NCI-H1048 (cell line): Measurements from ENCODE around the gene RAB11FIP4.

Experiments
- DNase-seq: peaks from one replicate; lab custom pipeline; 2025; lab: John Stamatoyannopoulos, UW

The RAB11FIP4 gene

DNA sequence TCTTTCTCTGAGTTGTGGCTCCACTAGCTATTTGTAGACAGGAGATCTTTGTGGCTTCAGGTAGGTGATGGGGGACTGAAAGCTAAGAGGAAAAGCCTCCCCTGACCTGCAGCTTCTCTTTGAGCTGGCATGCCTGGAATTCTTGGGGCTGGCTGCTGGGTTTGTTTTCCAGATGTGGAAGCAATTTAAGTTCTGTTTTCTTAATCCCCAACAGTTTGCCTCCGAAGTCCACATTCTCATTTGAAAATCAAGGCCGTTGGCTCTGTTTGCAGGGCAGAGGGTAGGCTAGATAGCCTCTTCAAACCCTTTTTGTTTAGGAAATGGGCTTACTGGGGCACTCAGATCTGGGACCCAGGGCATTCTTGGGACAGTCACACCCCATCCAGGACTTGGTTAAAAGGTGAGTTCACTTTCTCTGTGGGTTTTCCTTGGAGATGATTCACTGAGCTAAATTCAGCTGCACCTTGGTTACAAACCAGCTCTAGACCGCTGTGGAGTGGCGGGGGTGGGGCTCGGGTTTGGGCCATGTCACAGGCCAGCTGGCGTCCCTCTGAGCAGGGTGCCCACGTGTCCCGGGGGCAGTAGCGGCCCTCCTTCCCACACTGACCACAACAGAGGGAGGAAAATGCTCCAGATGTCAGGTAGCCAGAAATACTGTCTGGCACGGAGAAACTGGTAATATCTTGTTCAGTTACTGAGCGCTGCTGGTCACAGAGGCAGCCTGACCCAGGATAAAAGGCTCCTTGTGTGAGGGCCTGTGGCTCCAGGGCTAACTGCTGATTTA, 108.5 kb downstream of the RAB11FIP4 start:
- no peak for DNase-seq

DNA sequence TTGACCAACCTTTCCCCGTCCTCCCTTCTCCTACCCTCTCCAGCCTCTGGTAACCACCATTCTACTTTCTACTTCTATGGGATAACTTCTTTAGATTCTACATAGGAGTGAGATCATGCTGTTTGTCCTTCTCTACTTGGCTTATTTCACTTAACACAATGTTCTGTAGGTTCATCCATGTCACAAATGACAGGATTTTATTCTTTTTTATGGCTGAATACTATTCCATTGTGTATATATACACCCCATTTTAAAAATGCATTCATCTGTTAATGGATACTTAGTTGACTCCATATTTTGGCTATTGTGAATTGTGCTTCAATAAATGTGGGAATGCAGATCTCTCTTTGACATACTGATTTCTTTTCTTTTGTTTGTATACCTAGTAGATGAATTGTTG, 115.0 kb downstream of the RAB11FIP4 start:
- DNase-seq: no peak

GRCh38 chr17:31508288-31509094, 117.0 kb downstream of the RAB11FIP4 start:
- DNase-seq: no peak

DNA sequence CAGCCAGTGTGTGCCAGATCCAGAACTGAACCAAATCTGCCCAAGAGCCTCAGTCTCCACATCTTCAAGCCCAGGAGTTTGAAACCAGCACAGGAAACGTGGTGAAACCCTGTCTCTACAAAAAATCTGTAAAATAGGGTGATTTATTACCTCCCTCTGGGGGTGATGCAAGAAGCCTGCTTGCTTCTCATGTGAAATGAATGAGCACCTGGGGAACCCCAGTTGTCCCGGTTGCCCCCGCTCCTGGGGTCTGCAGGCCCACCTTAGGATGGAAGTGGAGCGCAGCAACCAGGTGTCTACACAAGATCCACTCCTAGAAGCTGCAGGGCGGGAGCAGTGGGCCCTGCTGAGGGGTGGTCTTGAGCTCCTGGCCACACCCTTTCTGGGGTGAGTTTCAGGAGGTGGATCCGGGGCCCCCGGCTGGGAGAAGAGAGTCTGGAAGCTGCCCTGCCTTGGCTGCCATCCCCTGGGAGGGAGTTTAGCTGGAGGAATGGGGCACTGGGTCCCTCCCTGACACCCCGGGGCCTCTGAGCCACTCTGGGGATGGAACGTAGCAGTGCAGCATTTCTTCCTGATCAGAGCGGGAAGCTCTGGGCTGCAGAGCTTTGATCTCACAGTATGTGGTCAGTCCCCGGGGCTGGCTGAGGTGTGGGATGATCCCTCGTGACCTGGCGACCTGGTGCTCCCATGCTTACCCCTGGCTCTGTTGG, 117.8 kb downstream of the RAB11FIP4 start:
- no peak for DNase-seq

DNA sequence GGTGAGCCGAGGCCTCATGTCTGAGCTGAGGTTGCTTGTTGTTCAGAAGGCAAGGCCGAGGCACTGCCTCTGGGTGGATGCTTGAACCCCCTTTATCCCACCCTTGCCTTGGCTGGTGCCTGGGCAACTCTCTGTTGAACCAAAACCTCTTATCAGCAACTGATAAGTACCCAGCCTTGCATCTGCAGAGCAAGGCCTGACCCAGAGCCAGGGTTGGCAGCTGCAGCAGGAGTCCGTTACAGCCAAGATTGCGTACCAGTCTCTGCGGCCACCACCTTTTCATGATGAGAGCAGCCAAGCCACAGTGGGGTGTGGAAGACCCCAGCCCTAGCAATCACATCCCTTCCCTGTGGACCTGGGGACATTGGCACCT, 118.3 kb downstream of the RAB11FIP4 start:
- no peak for DNase-seq

- no peak for DNase-seq
These were observed 119.1 kb downstream of the RAB11FIP4 start for GRCh38 chr17:31510308-31511194.

DNA sequence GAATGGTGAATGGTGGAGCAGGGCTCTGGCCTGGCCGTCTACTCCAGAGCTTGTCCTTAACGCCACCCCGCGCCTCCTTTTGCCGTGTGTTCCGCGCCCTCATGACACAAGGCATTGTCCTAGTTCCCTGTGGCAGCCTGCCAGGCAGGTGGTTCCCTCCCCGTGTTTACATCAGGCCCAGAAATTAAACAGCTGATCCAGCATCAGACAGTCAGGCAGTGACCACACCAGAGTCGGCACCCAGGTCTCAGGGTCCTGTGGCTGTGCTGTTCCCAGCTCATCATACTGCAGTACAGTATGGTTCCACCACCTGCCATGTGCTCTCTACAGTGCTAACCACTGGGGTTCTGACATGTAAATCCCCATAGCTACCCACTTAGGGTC, 119.7 kb downstream of the RAB11FIP4 start:
- no peak for DNase-seq

DNA sequence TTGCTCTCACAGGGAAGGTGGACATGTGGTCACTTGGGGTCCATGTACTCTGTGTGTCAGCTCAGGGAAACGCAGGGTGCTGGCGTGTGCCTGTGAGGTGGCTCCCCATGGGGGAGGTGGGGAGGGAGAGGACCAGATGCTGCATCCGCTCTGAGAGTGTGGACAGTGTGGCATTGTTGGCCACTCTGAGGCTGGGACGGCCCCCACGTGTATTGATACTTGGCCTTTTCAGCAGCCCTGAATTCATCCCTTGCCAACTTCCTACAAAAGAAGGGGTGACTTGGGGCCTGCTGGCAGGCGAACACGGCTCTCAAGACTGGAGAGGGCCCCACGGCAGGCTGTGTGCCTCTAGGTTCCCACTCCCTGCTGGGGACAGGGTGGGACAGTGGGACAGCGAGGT, 120.1 kb downstream of the RAB11FIP4 start:
- DNase-seq: no peak

GRCh38 chr17:31512104-31512740, 120.7 kb downstream of the RAB11FIP4 start:
- DNase-seq: no peak

- no peak for DNase-seq
These were observed 121.3 kb downstream of the RAB11FIP4 start for GRCh38 chr17:31512796-31513195.

GRCh38 chr17:31513731-31514427, 122.4 kb downstream of the RAB11FIP4 start:
- DNase-seq: no peak

DNA sequence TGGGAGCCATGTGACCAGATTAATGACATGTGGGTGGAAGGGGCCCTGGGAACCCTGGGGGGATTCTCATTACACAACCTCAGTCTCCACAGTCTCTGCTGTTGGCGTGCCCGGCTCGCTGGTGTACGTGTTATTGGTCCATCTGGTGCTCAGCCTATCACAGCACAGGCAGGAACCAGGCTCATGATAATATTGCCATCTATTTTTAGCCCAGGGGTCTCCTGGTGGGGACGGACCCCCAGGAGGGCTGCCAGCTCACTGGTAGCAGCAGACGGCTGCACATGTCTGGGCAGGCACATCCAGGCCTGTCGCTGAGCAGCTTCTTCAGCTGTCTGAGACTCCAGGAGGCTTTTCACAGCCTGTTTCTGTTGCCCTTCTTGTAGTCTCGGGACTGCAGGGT, 123.8 kb downstream of the RAB11FIP4 start:
- DNase-seq: no peak

DNA sequence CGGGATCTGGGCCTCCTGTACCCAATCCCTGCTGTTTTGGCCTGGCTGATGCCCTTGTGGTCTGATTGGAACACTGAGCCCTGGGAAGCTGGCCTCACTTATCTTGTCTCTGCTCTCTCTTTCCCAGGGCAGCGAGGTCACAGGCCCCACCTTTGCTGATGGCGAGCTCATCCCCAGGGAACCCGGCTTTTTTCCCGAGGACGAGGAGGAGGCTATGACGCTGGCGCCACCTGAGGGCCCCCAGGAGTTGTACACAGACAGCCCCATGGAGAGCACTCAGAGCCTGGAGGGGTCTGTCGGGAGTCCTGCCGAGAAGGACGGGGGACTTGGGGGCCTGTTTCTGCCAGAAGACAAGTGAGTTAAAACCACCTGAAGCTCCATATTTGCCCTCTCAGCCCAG, 126.0 kb downstream of the RAB11FIP4 start:
- no peak for DNase-seq

DNA sequence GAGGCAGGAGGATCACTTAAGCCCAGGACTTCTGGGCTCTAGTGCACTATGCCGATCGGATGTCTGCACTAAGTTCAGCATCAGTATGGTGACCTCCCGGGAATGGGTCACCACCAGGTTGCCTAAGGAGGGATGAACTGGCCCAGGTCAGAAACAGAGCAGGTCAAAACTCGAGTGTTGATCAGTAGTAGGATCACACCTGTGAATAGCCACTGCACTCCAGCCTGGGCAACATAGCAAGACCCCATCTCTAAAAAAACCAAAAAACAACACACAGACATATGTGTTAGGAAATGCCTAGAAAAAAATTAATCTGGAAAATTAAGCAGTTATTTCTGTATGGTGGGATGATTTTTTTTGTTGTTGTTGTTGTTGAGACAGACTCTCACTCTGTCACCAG, 127.0 kb downstream of the RAB11FIP4 start:
- DNase-seq: no peak

DNA sequence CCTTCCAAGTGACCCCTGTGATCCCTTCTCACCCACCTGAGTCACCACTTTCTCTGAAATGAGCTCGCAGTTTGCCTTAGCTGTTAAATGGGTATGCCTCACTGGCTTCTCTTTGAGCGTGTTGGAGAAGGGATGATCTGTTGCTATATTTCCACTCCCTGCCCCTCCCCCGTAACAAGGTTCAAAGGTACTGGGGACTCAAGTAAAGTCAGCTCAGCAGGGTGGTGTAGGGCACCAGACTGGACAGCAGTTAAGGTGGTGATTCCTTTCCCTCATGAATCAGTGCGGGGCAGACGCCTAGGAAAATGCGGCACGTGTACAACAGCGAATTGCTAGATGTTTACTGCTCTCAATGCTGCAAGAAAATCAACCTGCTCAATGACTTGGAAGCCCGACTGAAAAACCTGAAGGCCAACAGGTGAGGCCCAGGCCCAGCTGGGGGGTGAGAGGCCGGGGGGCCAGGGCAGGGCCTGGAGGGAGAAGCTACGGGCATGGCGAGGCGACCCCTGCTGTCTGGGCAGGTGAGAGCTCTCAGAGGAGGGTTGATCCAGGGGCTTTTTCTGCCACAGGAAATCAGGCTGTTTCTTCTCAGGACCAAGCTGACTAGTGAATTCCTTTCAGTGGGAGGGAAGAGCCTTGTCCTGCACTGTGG, 130.3 kb downstream of the RAB11FIP4 start:
- no peak for DNase-seq

GRCh38 chr17:31522284-31522931, 130.9 kb downstream of the RAB11FIP4 start:
- no peak for DNase-seq

DNA sequence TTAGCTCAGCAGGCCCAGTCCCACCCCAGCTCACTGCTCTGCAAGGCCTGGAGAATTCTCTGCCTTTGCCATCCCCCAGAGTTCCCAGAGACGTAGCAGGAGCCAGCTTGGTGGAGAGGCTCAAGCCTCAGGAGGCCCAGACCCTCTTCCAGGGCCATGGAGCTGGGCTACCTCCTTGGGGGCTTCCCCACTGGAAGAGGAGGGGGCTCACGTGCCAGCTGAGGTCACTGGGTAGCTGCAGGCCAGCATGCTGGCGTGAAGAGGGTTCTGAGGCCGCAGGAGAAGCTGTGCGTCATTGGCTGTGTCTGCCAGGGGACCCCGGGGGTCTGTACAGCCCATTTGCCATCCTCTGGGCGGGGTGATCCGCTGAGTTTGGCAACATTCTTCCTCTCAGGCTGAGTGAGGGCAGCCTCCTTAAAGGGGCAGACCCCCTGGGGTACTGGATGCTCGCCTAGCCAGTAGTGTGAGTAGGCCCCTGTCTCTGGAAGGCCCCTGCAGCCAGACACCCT, 131.6 kb downstream of the RAB11FIP4 start:
- no peak for DNase-seq

DNA sequence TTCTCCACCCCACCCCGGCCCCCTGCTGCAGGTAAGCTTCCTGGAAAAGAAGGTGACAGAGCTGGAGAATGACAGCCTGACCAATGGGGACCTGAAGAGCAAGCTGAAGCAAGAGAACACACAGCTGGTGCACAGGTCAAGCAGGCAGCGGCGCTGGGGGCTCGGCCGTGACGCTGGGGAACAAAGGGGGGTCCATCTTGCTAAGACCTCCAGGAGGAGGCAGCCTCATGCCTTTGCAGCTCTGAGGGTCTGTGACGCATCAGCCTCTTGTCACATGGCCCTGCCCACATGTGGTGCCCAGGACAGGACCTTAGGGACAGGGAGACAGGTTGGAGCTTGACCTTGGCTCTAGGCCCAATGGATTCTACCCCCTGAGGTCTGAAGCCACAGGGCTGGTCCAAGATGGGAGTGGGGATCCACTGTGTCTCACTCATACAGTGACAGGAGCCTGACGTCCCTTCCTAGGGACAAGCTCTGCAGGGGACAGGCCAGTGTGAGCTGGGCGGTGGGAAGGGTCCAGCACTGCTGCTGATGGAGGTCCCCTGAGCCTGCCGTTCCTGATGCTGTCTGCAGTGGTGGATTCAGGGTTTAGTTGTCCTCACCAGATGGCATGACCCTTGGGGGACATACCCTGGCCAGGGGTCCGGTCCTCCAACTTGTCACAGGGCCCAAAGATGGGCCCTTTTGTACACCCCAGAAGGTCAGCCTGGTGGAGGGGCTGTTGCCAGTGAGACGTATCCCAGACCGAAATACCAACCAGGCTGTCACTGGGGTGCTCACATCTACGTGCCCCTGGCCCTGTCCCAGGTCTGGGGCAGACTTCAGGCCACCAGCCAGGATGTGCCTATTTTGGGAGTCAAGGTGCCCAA, 132.6 kb downstream of the RAB11FIP4 start:
- no peak for DNase-seq
